COLO668 (cell line): ENCODE measurements around the gene SPATA25.

ENCODE experiments used
- DNase-seq: peaks from one replicate; lab custom pipeline; 2025; ENCODE audit not compliant: unreplicated experiment; lab: John Stamatoyannopoulos, UW

Gene SPATA25

GRCh38 chr20:45867136-45867818 lies 20.1 kb downstream of the SPATA25 start:
- DNase-seq = no peak

- DNase-seq = no peak
These were observed 21.0 kb downstream of the SPATA25 start for GRCh38 chr20:45866454-45866853.

- DNase-seq = no peak
These were observed 23.6 kb downstream of the SPATA25 start for GRCh38 chr20:45863543-45864470.

- peak; percentile 79 for DNase-seq
These were observed 26.0 kb downstream of the SPATA25 start for GRCh38 chr20:45861221-45862075.

GRCh38 chr20:45860560-45861220 lies 26.7 kb downstream of the SPATA25 start:
- no peak for DNase-seq

GRCh38 chr20:45859916-45860315 lies 27.5 kb downstream of the SPATA25 start:
- DNase-seq = no peak

GRCh38 chr20:45857882-45858216 lies 29.6 kb downstream of the SPATA25 start:
- DNase-seq = peak; percentile 49

- DNase-seq = peak; percentile 98
These were observed 30.1 kb downstream of the SPATA25 start, which contains the start of the genes ACOT8 and ZSWIM3 for GRCh38 chr20:45857114-45857881. Gene ACOT8 (minus strand): TSS chr20:45857392. CDS start chr20:45857315, 77 bp downstream. Gene ZSWIM3 (plus strand): TSS chr20:45857614. CDS start chr20:45857826, 212 bp downstream.

GRCh38 chr20:45853484-45853883 lies 33.9 kb downstream of the SPATA25 start:
- no peak for DNase-seq

GRCh38 chr20:45852326-45852725 lies 35.1 kb downstream of the SPATA25 start:
- DNase-seq = no peak

- no peak for DNase-seq
These were observed 35.9 kb downstream of the SPATA25 start for GRCh38 chr20:45851501-45851900.

- DNase-seq = no peak
These were observed 36.5 kb downstream of the SPATA25 start for GRCh38 chr20:45850926-45851325.

- DNase-seq = no peak
These were observed 37.2 kb downstream of the SPATA25 start for GRCh38 chr20:45850238-45850637.

- DNase-seq = no peak
These were observed 38.3 kb downstream of the SPATA25 start for GRCh38 chr20:45848969-45849582.

GRCh38 chr20:45848421-45848820 lies 39.0 kb downstream of the SPATA25 start:
- no peak for DNase-seq

- no peak for DNase-seq
These were observed 42.0 kb downstream of the SPATA25 start for GRCh38 chr20:45845452-45845851.

GRCh38 chr20:45843506-45843905 lies 43.9 kb downstream of the SPATA25 start:
- DNase-seq = no peak

- DNase-seq = no peak
These were observed 45.1 kb downstream of the SPATA25 start for GRCh38 chr20:45842169-45842812.
